Dedifferentiated amniotic fluid mesenchymal stem cell (primary cell): ENCODE measurements around the gene SFTPB.

ENCODE experiments used
- DNase-seq: peaks from one replicate; pipeline ENCODE4 v3.0.0-alpha.2; 2016; ENCODE audit errors: extremely low spot score

The SFTPB gene

DNA sequence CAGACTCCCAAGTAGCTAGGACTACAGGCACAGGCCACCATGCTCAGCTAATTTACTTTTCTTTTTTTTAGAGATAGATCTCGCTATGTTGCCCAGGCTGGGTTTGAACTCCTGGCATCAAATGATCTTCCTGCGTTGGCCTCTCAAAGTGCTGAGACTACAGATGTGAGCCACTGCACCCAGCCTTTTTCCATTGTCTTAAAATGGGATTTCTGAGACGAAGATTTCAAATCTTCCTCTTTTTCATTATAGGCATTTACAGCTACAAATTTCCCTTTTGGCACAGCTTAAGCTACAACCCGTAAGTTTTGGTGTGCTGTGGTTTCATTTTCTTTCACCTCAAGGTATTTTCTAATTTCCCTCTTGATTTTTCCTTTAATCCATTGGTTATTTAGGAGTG, 34.8 kb upstream of the SFTPB start:
- no peak for DNase-seq

DNA sequence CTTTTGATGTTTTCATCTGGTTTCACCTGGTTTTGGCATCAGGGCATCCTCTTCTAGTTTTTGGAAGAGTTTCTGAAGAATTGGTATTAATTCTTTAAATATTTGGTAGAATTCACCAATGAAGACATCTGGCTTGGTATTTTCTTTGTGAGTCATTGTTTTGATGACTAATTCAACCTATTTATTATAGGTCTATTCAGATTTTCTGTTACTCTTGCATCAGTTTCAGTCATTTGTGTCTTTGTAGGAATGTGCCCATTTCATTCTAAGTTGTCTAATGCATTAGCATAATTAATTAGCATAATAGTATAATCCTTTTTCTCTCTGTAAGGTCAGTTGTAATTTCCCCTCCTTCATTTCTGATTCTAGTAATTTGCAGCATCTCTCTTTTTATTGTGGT, 34.2 kb upstream of the SFTPB start:
- DNase-seq: peak; percentile 66

DNA sequence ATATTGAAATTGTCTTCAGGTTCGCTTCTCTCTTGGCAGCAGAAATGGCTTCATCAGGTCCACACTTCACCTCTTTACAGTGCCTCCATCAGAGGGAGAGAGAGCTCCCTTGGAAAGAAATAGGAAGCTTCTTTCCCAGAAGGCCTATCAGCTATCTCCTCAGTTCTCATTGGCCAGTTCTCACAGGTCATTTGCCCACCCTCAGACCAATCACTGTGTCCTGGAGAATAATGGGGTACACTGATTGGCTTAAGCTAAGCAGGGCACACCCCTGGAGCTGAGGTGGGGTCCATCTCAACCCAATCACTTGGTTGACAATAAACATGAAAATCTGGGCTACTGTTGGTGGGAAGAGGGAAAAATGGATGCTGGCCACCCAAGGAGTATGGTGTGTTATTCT, 31.3 kb upstream of the SFTPB start:
- DNase-seq: no peak

DNA sequence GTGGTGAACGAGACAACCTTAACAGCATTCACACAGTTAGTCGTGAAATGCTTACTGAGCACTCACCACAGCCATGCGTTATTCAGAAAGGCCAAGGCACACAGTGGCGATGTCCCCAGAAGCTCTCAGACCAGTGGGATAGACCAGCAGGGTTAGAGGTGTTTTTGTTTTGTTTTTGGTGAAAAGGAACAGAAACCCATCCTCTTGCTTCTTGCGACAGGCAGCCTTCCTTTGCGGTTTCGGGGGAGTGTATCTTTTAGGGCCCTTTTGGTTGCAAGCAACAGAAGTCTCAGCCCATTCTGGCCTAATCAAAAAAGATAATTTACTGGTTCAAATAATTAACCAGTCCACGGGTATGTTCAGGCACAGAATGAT, 30.9 kb upstream of the SFTPB start:
- no peak for DNase-seq

DNA sequence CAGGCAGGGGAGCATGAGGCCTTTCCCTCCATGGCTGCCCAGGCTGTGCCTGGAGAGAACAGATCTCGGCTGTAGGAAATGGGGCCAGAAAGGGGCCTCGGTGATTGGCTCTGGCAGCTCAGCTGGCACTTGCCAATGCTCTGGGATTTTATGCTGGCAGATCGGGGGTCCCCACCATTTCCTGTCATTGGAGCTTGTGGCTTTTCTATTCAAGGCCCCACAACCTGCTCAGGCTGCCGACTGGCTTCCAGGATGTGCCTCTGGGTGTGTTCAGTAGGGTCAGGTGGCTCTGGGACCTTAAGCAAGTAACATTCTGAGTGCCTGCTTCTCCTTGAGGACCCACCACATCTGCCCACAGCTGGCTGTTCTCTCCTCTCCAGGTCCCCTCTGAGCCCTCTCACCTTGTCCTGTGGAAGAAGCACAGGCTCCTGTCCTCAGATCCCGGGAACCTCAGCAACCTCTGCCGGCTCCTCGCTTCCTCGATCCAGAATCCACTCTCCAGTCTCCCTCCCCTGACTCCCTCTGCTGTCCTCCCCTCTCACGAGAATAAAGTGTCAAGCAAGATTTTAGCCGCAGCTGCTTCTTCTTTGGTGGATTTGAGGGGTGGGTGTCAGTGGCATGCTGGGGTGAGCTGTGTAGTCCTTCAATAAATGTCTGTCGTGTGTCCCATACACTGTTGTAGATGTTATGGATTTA, 30.3 kb upstream of the SFTPB start:
- no peak for DNase-seq

DNA sequence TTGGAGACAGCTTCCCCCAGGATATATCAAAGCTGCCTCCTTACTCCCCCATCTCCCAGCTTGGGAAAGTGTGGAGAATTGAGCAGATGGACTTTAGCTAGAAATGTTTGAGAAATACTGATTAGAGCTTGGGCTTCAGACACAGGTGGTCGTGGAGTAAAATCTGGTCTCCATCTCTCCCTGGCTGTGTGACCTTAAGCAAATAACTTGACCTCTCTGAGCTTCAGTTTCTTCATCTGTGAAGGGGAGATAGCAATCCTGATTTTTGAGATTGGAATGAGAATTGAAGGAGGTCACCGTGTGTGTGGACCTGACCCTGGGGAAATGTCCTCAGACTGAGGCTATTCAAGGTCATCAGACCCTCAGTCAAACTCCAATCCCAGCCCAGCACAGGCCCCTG, 29.7 kb upstream of the SFTPB start:
- DNase-seq: no peak

DNA sequence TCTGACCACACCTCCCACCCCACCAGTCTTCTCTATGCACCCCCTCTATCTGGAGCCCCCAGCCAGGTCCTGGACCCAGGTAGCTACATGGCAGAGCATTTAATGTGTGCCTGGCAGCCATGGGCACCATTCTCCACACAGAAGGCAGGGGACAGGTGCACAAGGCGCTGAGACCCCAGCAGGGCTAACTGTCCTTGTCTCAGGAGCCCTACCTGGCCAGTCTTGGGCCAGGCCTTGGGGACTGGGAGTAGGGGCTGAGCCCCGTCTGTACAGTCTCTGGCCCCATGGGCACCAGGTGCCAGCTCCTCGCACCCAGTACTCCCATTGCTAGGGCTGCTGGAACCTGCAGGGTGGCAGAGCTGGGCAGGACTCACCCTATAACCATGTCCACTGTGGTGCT, 29.1 kb upstream of the SFTPB start:
- DNase-seq: no peak

DNA sequence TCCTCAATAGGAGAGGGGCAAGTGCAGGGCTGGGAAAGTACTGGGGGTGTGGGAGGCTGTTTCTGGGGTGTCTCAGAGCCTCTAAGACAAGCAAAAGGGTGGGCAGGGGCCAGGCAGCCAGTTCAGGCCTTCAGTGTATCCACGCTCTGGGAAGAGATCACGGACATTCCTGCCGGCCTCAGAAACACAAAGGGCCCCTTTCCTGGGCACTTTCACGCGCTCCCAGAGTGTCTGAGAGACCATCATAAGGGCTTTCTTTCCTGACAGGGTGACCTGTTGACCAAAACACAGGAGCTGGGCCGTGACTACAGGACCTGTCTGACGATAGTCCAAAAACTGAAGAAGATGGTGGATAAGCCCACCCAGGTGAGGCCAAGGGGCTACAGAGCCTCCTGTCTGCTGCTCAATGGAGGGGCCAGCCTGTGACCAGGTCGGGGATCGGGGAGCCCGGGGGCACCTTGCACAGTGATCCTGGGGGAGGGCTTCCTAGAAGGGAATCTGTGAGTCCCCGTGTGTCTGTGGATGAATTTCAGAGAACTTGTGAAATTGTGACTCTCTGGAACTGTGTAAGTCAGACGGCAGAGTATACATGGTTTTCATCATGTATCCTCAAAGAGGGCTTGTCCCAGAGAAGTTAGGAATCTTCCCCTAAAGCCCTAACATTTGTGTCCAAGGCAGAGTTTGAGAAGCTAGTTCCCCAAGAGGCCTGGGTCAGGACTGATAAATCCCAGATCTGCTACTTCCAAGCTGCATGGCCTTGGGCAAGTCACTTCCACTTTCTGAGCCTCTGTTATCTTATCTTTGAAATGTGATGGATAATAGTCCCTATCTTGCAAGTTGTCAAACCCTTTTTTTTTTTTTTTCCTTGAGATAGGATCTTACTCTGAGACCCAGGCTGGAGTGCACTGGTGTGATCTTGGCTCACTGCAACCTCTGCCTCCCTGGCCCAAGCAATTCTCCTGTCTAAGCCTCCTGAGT, 28.0 kb upstream of the SFTPB start:
- no peak for DNase-seq

DNA sequence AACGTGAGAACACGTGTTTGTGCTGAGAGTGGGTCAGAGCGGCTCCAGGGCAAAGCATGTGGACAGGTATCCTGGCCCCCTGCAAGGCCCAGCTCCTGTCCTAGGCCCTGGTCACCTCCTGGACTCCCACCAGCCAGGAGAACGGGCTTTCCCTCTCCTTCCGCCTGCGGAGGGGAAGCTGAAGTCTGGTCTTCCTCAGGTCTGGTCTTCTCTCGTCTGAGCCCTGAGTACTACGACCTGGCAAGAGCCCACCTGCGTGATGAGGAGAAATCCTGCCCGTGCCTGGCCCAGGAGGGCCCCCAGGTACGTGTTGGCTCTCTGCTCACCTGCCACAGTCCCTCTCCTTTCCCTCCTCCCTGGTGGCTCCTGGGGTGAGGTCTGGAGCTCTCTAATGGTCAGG, 27.1 kb upstream of the SFTPB start:
- DNase-seq: no peak

DNA sequence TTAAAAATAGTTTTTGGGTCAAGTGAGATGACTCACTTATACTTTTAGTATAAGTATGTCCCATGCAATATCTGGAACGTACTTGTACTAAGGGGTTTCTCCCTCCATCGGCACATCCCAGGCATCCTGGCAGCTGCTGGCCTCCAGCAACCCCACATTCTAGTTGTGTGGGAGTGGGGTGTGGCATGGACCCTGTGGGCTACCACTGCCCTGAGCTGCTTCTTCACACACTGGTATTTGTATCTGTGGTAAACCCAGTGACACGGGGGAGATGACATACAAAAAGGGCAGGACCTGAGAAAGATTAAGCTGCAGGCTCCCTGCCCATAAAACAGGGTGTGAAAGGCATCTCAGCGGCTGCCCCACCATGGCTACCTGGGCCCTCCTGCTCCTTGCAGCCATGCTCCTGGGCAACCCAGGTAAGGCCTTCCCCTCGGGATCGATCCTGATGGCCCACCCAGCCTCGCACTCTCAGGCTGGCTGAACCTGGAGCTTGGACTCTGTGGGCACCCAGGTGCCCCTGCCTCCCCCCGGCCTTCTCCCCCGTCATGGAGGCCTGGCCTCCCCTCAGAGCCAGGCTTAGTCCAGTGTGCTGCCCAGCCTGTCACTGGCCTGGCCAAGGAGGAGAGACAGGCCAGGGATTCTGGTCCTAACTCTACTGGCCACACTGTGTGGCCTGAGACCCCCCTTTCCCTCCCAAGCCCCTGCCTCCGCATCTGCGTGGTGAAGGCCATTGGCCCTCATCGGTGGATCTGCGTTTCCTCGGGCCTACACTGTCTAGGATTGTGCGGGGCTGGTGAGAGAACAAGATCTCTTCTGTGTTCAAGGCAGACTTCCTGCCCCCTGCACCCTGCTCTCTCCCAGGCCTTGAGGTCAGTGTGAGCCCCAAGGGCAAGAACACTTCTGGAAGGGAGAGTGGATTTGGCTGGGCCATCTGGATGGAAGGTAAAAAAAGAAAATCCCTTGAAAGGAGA, 26.3 kb upstream of the SFTPB start, which contains the start of gene GNLY:
Gene GNLY (plus strand): TSS at position 307 of the 974 bp plus-strand sequence. CDS start 61 bp downstream, at position 368.
- no peak for DNase-seq

DNA sequence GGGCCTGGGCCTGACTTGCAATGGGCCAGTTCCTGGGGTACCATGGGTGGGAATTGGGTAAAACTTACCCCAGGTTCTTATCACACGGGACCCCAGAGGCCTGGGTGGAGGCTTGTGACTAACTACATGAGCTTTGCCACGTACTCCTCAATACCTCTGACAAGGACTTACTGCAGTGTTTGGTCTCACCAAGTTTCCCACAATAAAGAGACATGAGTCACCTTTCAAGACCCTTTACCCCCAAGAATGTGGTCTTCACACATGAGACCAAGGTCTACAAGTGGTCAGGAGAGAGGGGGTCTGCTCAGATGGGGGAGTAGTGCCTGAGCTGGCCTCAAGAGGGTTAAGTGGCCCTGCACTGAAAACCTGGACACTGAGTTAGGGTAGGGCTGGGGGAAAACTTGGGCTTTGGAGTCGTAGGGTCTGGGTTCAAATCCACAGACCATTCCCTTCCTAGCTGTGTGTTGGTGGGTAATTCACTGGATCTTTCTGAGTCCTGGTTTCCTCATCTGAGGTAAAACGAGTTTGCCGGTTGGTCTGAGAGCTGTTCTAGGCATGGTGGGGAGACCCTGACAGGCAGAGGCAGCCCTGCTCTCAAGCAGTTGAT, 24.1 kb upstream of the SFTPB start:
- no peak for DNase-seq

DNA sequence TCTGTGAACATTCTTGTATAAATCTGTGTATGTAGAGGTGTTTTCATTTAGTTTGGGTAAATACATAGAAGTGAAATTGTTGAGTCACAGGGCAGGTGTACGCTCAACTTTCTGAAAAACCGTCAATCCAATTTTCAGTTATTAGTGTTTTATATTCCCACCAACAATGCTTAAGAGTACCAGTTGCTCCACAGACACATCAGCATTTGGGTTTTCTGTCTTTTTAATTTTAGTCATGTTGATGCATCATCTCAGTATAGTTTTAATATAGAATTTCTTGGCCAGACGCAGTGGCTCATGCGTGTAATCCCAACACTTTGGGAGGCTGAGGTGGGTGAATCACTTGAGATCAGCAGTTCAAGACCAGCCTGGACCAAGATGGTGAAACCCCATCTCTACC, 22.9 kb upstream of the SFTPB start:
- DNase-seq: no peak

DNA sequence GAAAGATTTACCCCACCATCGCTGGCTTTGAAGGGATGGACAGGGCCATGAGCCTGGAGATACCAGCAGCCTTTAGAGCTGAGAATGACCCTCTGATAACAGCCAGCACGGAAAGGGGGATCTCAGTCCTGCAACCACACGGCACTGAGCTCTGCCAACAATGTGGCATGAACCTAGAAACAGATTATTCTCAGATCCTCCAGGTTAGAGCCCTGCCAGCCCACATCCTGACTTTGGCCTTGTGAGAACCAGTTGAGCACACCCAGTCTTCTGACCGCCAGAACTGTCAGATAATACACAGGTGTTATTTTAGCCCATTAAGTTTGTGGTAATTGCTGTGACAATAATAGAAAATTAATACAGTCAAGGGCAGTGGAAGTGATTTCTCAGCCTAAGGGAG, 16.8 kb upstream of the SFTPB start:
- no peak for DNase-seq

DNA sequence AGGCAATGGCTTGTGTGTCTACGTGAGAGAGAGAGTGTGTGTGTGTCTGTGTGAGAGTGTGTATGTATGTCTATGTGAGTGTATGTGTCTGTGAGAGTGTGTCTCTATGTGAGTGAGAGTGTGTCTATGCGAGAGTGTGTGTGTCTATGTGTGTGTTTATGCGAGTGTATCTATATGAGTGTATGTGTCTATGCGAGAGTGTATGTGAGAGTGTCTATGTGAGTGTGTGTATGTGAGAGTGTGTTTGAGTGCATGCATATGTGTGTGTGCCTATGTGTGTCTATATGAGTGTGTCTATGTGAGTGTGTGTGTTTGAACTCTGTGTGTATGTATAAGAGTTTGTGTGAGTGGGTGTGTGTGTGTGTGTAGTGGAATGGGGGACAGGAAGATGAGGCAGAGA, 16.4 kb upstream of the SFTPB start:
- DNase-seq: no peak

DNA sequence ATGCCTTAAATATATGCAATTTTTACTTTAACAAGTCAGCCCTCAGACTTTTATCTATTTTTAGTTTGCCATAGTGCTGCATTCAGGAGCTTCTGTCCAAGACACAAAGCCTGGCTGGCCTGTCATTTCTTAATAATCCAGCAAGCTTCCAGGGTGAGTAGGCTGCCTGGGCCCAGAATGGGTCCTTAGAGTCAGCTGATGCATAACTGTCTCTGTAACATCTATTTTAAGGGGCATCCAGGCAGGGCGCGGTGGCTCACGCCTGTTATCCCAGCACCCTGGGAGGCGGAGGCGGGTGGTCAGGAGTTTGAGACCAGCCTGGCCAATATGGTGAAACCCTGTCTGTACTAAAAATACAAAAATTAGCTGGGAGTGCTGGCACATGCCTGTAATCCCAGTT, 14.4 kb upstream of the SFTPB start:
- DNase-seq: no peak

DNA sequence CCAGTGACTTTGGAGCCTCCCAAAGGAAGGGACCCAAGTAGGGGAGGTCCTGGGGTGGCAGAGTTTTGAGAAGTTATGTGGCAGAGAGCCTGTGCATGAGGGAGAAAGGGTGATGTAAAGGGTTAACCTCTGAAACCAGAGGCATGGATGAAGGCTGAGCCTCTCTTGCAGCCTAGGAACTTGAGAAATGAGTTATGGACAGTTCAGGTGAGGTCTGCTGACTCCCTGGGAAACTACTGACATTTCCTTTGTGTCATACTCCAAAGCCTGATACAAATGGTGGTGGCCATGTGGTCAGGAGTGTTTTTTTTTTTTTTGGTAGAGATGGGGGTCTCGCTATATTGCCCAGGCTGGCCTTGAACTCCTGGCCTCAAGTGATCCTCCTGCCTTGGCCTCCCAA, 13.8 kb upstream of the SFTPB start:
- no peak for DNase-seq

DNA sequence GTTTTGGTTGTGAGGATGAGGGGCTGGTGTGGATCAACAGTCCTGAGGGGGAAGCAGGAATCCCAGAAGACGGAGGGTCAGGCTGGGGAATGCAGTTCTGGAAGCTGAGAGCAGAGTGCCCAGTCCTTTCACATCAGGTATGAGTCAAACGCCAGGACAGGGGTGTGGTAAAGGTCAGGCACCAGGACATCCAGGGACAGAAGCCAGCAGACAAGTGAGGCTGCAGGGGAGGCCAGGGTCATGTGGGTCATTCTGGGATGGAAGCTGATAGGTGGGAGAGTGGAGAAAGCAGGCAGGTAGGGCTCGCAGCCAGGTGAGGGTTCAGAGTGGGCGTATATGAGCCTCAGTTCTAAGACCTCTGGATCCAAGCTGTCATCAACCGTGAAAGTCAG, 13.4 kb upstream of the SFTPB start:
- DNase-seq: no peak

DNA sequence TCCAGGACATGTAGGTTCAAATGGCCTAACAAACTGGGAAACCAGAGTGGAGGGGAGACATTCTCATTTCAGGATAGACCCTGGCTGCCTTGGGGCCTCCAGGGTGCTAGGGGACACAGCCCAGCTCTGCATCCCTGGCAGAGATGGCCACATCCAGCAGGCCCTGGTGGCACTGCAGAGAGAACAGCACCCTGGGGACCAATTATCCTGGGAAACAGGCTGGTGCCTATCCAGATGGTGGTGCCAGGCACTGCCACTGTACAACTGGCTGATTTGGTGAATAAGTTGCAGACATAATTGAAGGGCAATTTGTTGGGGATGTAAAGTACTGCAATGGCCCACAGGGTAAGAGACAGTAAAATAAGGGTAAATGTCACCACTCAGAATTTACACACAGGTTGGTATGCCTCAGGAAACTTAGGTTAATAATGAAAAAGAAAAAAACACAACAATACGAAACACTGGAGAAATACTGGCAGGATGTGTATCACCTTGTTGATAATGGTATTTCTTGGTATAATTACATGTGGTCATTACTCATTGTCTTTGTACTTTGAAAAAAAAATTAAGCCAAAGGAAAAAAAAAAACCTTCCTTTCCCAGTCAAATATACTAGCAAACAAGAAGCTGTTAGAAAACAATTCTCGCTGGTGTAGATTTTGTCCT, 12.8 kb upstream of the SFTPB start:
- DNase-seq: no peak

DNA sequence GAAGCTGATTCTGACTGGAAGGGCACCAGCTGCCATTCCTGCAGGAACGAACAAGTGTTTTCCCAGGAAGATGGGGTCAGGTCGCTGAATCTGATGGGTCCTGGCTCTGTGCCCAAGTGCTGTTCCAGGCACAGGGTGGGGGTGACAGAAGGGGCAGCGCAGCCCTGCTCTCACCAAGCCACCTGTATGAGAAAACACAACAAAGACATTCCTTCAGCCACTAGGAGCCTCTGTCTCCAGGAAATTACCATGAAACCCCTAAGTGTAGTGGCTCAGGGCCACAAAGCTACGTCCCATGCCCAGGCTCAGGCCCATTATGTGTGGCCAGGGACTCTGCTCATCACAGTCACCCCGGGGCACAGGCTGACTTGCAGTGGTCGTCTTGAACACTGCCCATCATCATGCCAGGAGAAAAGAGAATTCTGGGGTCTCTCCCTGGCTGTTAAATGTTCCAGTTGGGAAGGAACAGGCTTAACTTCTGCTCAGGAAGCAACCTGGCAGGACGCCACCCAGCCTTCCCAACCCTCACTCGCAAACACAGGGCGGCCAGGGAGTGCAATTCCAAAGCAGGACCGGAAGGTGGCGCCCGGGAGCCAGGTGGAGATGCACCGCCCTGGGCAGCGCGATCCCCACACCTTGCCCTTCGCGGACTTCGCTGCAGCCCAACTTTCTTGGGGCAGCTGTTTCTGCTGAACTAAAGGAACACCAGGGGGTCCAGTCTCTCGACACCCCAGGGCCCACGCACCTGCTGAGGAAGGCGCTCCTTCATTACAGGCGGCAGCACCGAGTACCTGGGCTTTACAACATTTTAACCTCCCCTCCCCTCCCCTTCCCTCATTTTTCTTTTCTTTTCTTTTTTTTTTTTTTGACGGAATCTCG, 11.0 kb upstream of the SFTPB start:
- peak; percentile 38 for DNase-seq

DNA sequence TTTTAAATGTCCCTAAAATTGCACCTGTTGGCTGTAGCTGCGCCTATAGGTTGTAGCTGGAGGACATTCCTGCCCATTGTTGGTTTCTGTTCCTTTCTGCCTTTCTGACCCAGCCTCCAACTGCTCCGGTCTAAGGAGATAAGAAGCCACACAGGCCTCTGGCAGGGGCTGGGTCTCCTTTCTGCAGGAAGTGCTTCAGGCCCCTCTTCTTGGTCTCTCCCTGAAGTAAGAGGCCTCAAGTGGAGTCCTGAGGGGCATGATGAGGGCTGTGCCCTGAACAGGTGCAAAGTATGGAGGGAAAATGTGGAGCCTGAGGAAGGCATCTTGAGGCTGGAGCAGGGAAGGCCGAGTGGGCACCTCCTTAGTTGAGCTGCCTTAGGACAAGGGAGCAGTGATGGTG, 10.4 kb upstream of the SFTPB start:
- DNase-seq: no peak
